ENCODE measurements around the gene LPIN1. TPM values are rescaled to one million over a fixed set of nuclear protein-coding genes. Genes with fewer than 3 reads are reported as not detected.

LPIN1 gene
- total and polyA plus RNA-seq, 8 donors = 7.3 to 152 (median 18.2) TPM

- TF ChIP-seq POLR2AphosphoS5 (IDR thresholded peaks at IDR 0.05) (no peak), CTCF (IDR thresholded peaks at IDR 0.05) (no peak), POLR2A (IDR thresholded peaks at IDR 0.05) (no peak), EP300 (IDR thresholded peaks at IDR 0.05) (no peak)
- H3K4me1 ChIP-seq = no peaks in the 10 kb centered on the region
- no peak overlapping the region for H3K4me3 ChIP-seq
- no peak for DNase-seq
- intact Hi-C loops (cut with DNase I; ENCODE audit: low total_unique reads) = no loop called here
- H3K36me3 ChIP-seq = peaks cover 59 to 98% (median 88%) of the 10 kb centered on the region in 4 donors
- 89 to 97% (median 92%) methylated on average over 6 of the region's 6 CpGs for WGBS, 5 donors
- no peaks in the 10 kb centered on the region for H3K27me3 ChIP-seq
- H3K9me3 ChIP-seq = no peaks in the 10 kb centered on the region
- no peak overlapping the region for H3K27ac ChIP-seq
These were observed 51.4 kb downstream of the LPIN1 start for GRCh38 chr2:11797846-11798245.

DNA sequence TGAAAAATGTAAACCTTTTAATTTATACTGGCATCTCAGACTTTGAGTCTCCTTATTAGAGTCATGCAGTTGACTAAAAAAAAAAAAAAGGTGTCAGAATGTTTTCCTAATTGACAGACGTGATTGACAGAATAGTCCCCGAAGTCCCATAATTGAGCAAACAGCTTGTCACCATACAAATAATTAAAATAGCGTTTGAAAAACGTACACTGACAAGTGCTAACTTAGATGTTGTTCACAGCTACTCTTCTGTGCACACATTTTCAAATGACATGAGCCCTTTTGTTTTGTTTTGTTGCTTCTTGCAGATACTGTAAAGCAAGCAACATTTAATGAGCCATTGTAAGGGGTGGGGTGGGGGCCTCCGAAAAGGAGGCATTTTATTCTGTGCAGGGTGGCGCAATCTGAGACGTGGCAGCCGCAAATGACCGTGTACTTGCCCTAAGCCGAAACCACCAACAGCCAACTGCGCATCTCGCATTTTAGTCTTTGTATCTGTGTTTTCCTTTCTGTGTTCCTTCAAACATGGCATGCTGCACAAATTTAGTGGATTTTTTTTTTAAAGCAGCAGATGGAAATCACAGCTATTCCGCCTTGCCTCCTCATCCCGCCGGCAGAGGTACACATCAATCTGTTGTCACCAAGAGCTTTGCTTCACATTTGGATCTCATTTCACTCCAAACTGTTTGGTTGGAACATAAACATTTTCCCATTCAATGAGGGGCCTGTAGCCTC, 52.4 kb downstream of the LPIN1 start:
- Histone ChIP-seq H3K36me3 (peaks cover 59 to 98% (median 88%) of the 10 kb centered on the region in 4 donors), H3K4me3 (no peak overlapping the region), H3K27ac (no peak overlapping the region), H3K4me1 (no peaks in the 10 kb centered on the region), H3K27me3 (no peaks in the 10 kb centered on the region), H3K9me3 (no peaks in the 10 kb centered on the region)
- intact Hi-C loops (cut with DNase I; ENCODE audit: low total_unique reads) = no loop called here
- no peak for TF ChIP-seq POLR2A (IDR thresholded peaks at IDR 0.05)
- TF ChIP-seq CTCF (IDR thresholded peaks at IDR 0.05) = no peak
- TF ChIP-seq EP300 (IDR thresholded peaks at IDR 0.05) = no peak
- no peak for TF ChIP-seq POLR2AphosphoS5 (IDR thresholded peaks at IDR 0.05)
- DNase-seq = no peak
- WGBS, 5 donors = 83 to 93% (median 89%) methylated on average over 15 of the region's 15 CpGs

DNA sequence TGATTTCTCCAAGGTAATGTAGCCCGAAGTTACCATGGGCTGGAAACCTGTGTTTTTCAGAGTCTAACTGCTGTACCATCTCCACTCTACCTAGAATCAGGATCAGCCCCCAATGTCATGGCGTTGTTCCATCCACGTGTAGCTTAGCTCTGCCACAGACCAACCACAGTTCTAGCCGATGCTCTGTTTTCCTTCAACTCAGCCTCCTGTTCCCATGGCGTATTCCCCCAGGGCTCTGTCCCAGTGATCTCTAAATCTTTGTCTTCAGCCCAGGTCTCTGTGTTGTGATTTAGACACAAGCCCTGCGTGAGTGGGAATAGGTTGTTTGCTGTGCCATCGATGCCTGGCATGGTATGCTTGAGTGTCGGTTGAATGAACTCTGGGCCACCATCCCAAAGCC, 53.4 kb downstream of the LPIN1 start:
- no peaks in the 10 kb centered on the region for H3K4me1 ChIP-seq
- no peak for DNase-seq
- TF ChIP-seq POLR2A (IDR thresholded peaks at IDR 0.05) (no peak), EP300 (IDR thresholded peaks at IDR 0.05) (no peak), CTCF (IDR thresholded peaks at IDR 0.05) (no peak), POLR2AphosphoS5 (IDR thresholded peaks at IDR 0.05) (no peak)
- intact Hi-C loops (cut with DNase I; ENCODE audit: low total_unique reads) = no loop called here
- H3K9me3 ChIP-seq = no peaks in the 10 kb centered on the region
- H3K27ac ChIP-seq = no peak overlapping the region
- peaks cover 64 to 98% (median 88%) of the 10 kb centered on the region in 4 donors for H3K36me3 ChIP-seq
- no peak overlapping the region for H3K4me3 ChIP-seq
- no peaks in the 10 kb centered on the region for H3K27me3 ChIP-seq
- WGBS, 5 donors = 88 to 97% (median 94%) methylated on average over 8 of the region's 8 CpGs

GRCh38 chr2:11802782-11803191, 56.4 kb downstream of the LPIN1 start:
- TF ChIP-seq CTCF (IDR thresholded peaks at IDR 0.05) (no peak), POLR2AphosphoS5 (IDR thresholded peaks at IDR 0.05) (no peak), EP300 (IDR thresholded peaks at IDR 0.05) (no peak)
- DNase-seq = peak in 1 of 2 donors; percentile 29
- H3K4me3 ChIP-seq = no peak overlapping the region
- H3K27ac ChIP-seq = no peak overlapping the region
- 77 to 95% (median 94%) methylated on average over 11 of the region's 11 CpGs for WGBS, 5 donors
- peaks cover 57 to 98% (median 88%) of the 10 kb centered on the region in 4 donors for H3K36me3 ChIP-seq
- H3K27me3 ChIP-seq = no peaks in the 10 kb centered on the region
- no peaks in the 10 kb centered on the region for H3K4me1 ChIP-seq
- H3K9me3 ChIP-seq = no peaks in the 10 kb centered on the region
- intact Hi-C loops (cut with DNase I; ENCODE audit: low total_unique reads) = no loop called here
